ENCODE measurements around the gene PRSS50.

DNA sequence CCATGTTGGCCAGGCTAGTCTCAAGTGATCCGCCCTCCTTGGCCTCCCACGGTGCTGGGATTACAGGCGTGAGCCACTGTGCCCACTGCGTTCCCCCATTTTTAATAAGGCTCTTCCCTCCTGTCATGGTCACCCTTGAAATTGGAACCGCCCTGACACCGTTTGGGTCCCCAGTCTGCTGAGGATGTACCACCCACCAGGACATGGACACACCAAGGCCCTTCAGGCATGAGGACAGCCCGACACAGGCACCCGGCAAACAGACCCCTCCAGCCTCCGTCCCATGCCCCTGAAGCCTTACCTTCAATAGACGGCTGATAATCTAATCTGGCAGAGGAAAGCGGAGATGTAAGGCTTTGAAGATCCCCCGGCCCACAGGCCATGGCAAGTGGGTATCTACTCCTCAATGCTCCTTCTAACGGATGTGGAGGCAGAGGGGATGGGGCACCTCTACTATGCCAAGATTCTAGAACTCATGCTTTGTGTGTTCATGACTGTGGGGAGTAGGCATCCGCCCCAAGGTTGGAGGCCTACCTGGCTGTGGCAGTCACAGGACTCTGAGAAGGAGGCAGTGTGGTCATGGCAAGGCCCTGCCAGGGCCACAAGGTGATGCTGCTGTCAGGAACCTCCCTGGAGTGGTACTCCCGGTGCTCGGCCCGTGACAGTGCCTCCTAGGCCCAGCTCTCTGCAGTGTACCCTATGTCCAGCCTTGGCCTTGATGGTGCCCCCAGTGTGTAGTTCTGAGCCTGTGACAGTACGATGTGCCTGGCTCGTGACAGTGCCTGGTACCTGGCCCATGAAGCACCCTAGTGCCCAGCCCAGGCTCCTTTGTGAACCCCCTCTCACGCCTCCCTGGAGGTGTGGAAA, 18.6 kb upstream of the PRSS50 start:
- TF ChIP-seq, protein P1, sequence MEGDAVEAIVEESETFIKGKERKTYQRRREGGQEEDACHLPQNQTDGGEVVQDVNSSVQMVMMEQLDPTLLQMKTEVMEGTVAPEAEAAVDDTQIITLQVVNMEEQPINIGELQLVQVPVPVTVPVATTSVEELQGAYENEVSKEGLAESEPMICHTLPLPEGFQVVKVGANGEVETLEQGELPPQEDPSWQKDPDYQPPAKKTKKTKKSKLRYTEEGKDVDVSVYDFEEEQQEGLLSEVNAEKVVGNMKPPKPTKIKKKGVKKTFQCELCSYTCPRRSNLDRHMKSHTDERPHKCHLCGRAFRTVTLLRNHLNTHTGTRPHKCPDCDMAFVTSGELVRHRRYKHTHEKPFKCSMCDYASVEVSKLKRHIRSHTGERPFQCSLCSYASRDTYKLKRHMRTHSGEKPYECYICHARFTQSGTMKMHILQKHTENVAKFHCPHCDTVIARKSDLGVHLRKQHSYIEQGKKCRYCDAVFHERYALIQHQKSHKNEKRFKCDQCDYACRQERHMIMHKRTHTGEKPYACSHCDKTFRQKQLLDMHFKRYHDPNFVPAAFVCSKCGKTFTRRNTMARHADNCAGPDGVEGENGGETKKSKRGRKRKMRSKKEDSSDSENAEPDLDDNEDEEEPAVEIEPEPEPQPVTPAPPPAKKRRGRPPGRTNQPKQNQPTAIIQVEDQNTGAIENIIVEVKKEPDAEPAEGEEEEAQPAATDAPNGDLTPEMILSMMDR (conservative IDR thresholded peaks at IDR 0.05) = no peak
- TF ChIP-seq ZFX (IDR thresholded peaks at IDR 0.05) = no peak
